H1 (cell line): ENCODE data around the gene FHOD1. TPM values are rescaled to one million over a fixed set of nuclear protein-coding genes. Genes with fewer than 3 reads are reported as not detected.

Experiments
- CTCF ChIA-PET: fragments of 300-600 bp; sonication (Branson Sonifier 250); formaldehyde crosslinking; loops from one replicate; lab custom pipeline; 2021; ENCODE audit not compliant: partially characterized antibody; lab: Charles Lee
- POLR2A ChIA-PET: fragments of 300-600 bp; sonication (Branson Sonifier 250); formaldehyde crosslinking; loops from one replicate; lab custom pipeline; 2021; ENCODE audit warnings: inconsistent platforms; ENCODE audit not compliant: partially characterized antibody; lab: Charles Lee
- DNase-seq, 2 experiments: peaks; one replicate each; pipeline versions ENCODE4 v3.0.0 to v3.0.0-alpha.2; 2010 to 2022; ENCODE audit warnings: low spot score in 2 of 2, low read depth in 1 of 2, mixed read lengths in 1 of 2
- FAIRE-seq: peaks from 2 replicates; lab custom pipeline; 2011; peaks lifted over from hg19 to GRCh38; lab: Jason Lieb, UNC
- H2AFZ ChIP-seq: 2 replicates; pipeline ENCODE4 v1.8.1; 2012; ENCODE audit warnings: low read length, inconsistent platforms
- H2AK5ac ChIP-seq: 2 replicates; pipeline ENCODE4 v1.6.1; 2013; ENCODE audit warnings: low read depth, low read length
- H2BK120ac ChIP-seq: replicated peaks from 2 replicates; pipeline ENCODE3; 2013; ENCODE audit warnings: low read depth, low read length, inconsistent platforms
- H2BK12ac ChIP-seq: 2 replicates; pipeline ENCODE4 v1.6.1; 2013; ENCODE audit warnings: low read depth, low read length
- H2BK15ac ChIP-seq: 2 replicates; pipeline ENCODE4 v1.6.1; 2013; ENCODE audit warnings: low read length
- H2BK20ac ChIP-seq: 2 replicates; pipeline ENCODE4 v1.6.1; 2013; ENCODE audit warnings: low read length
- H2BK5ac ChIP-seq: 2 replicates; pipeline ENCODE4 v1.6.1; 2013; ENCODE audit warnings: low read depth, low read length
- H3K14ac ChIP-seq: 2 replicates; pipeline ENCODE4 v1.6.1; 2013; ENCODE audit warnings: inconsistent platforms; ENCODE audit not compliant: insufficient read length
- H3K18ac ChIP-seq: 2 replicates; pipeline ENCODE4 v1.6.1; 2013; ENCODE audit warnings: low read length; ENCODE audit errors: extremely low read depth
- H3K23ac ChIP-seq: 2 replicates; pipeline ENCODE4 v1.6.1; 2013; ENCODE audit warnings: inconsistent platforms; ENCODE audit not compliant: insufficient read length
- H3K23me2 ChIP-seq: 2 replicates; pipeline ENCODE4 v1.6.1; 2013; ENCODE audit warnings: low read depth, low read length
- H3K27ac ChIP-seq: 2 replicates; pipeline ENCODE4 v1.6.1; 2011; ENCODE audit warnings: low read depth, low read length, inconsistent platforms
- H3K27me3 ChIP-seq, 4 experiments: replicated peaks in 1 of 4; 1 replicate in 1 of 4; 2 replicates in 3 of 4; pipeline versions ENCODE4 v1.6.1 to v1.8.1; 2011 to 2013; ENCODE audit warnings: low read length in 3 of 4, mild to moderate bottlenecking in 3 of 4, inconsistent platforms in 2 of 4, mixed read lengths in 2 of 4, moderate library complexity in 1 of 4; ENCODE audit not compliant: control insufficient read depth in 3 of 4, insufficient read depth in 3 of 4; ENCODE audit errors: extremely low read depth in 1 of 4
- H3K36me3 ChIP-seq, 4 experiments: 2 replicates each; pipeline versions ENCODE4 v1.6.1 to v1.8.1; 2011 to 2013; ENCODE audit warnings: mild to moderate bottlenecking in 4 of 4, low read length in 3 of 4, moderate library complexity in 2 of 4, control low read depth in 1 of 4, inconsistent platforms in 1 of 4; ENCODE audit not compliant: insufficient read depth in 4 of 4, control insufficient read depth in 2 of 4
- H3K4ac ChIP-seq: replicated peaks from 2 replicates; pipeline ENCODE3; 2013; ENCODE audit warnings: low read length, low read depth, mixed read lengths, inconsistent platforms; ENCODE audit not compliant: insufficient read length
- H3K4me1 ChIP-seq, 4 experiments: replicated peaks in 1 of 4; 1 replicate in 1 of 4; 2 replicates in 3 of 4; pipeline versions ENCODE4 v1.6.1 to v1.8.1; 2011 to 2013; ENCODE audit warnings: low read length in 3 of 4, inconsistent platforms in 2 of 4, mixed read lengths in 1 of 4; ENCODE audit not compliant: insufficient read depth in 4 of 4, control insufficient read depth in 3 of 4
- H3K4me2 ChIP-seq, 2 experiments: 2 replicates each; pipeline versions ENCODE4 v1.6.1 to v1.8.1; 2011 to 2013; ENCODE audit warnings: low read depth in 2 of 2, low read length in 2 of 2, control low read depth in 1 of 2, inconsistent platforms in 1 of 2, mild to moderate bottlenecking in 1 of 2; ENCODE audit not compliant: insufficient read depth in 1 of 2
- H3K4me3 ChIP-seq, 4 experiments: fragments of 200-600, 300-600 bp in 1 of 4; sonication (generic), shearing (Covaris generic), sonication (Bioruptor Twin) in 1 of 4; 2 replicates each; pipeline versions ENCODE4 v1.5.1 to v1.8.1; 2011 to 2016; ENCODE audit warnings: low read length in 4 of 4, low read depth in 3 of 4, control low read depth in 2 of 4, inconsistent platforms in 2 of 4, mild to moderate bottlenecking in 2 of 4, mixed read lengths in 1 of 4, moderate library complexity in 1 of 4; ENCODE audit not compliant: insufficient read depth in 2 of 4; ENCODE audit errors: extremely low read depth in 1 of 4
- H3K56ac ChIP-seq: replicated peaks from 2 replicates; pipeline ENCODE3; 2013; ENCODE audit warnings: low read depth, mild to moderate bottlenecking, mixed read lengths, low read length, inconsistent platforms; ENCODE audit not compliant: insufficient read length
- H3K79me1 ChIP-seq: 2 replicates; pipeline ENCODE4 v1.6.1; 2013; ENCODE audit warnings: low read depth, low read length, control low read depth
- H3K79me2 ChIP-seq, 2 experiments: 2 replicates each; pipeline versions ENCODE4 v1.6.1 to v1.8.1; 2012 to 2013; ENCODE audit warnings: low read length in 2 of 2, mild to moderate bottlenecking in 2 of 2, inconsistent platforms in 1 of 2; ENCODE audit not compliant: insufficient read depth in 2 of 2, control insufficient read depth in 1 of 2
- H3K9ac ChIP-seq, 4 experiments: replicated peaks in 1 of 4; 1 replicate in 1 of 4; 2 replicates in 3 of 4; pipeline versions ENCODE4 v1.6.1 to v1.8.1; 2011 to 2013; ENCODE audit warnings: low read depth in 3 of 4, low read length in 3 of 4, control low read depth in 2 of 4, mild to moderate bottlenecking in 2 of 4, moderate library complexity in 2 of 4, inconsistent platforms in 1 of 4; ENCODE audit errors: extremely low read depth in 1 of 4
- H3K9me3 ChIP-seq, 2 experiments: 2 replicates each; pipeline versions ENCODE4 v1.6.1 to v1.8.1; 2012 to 2013; ENCODE audit warnings: mild to moderate bottlenecking in 2 of 2, moderate library complexity in 2 of 2, control low read depth in 1 of 2, inconsistent platforms in 1 of 2, low read depth in 1 of 2, low read length in 1 of 2, mixed read lengths in 1 of 2; ENCODE audit not compliant: insufficient read depth in 2 of 2
- H4K20me1 ChIP-seq, 2 experiments: replicated peaks in 1 of 2; 2 replicates each; pipeline versions ENCODE3 to v1.8.1; 2011 to 2013; ENCODE audit warnings: inconsistent platforms in 2 of 2, low read length in 2 of 2, mild to moderate bottlenecking in 1 of 2; ENCODE audit not compliant: insufficient read depth in 2 of 2, control insufficient read depth in 1 of 2
- H4K5ac ChIP-seq: 2 replicates; pipeline ENCODE4 v1.6.1; 2013; ENCODE audit warnings: low read length, low read depth, mixed read lengths, inconsistent platforms; ENCODE audit not compliant: insufficient read length
- H4K8ac ChIP-seq: 2 replicates; pipeline ENCODE4 v1.8.0; 2013; ENCODE audit warnings: mild to moderate bottlenecking, moderate library complexity, low read length, inconsistent platforms; ENCODE audit not compliant: insufficient read depth; ENCODE audit errors: extremely low read depth
- H4K91ac ChIP-seq: replicated peaks from 2 replicates; pipeline ENCODE3; 2013; ENCODE audit warnings: low read length, mixed read lengths, inconsistent platforms; ENCODE audit not compliant: insufficient read length
- BCL11A ChIP-seq, 2 experiments: IDR thresholded peaks; one replicate each; pipeline ENCODE4 v1.6.1; 2011; ENCODE audit warnings: low read depth in 2 of 2, low read length in 2 of 2, mild to moderate bottlenecking in 2 of 2
- KDM4A ChIP-seq: IDR thresholded peaks from one replicate; pipeline ENCODE4 v1.7.1; 2012; ENCODE audit warnings: low read depth, mild to moderate bottlenecking, moderate library complexity, low read length, inconsistent platforms; ENCODE audit not compliant: severe bottlenecking
- WGBS, 2 experiments: shearing (Covaris generic) in 1 of 2; methylation state at CpG; one replicate each; pipeline versions ENCODE4 v1.1.6 to v1.1.7; 2013 to 2015; ENCODE audit warnings: low lambda C conversion rate in 2 of 2, mixed read lengths in 2 of 2, inconsistent platforms in 1 of 2, low coverage in 1 of 2, missing lambda C conversion rate in 1 of 2; ENCODE audit not compliant: insufficient replicate concordance in 2 of 2, insufficient coverage in 1 of 2, insufficient read length in 1 of 2; ENCODE audit errors: extremely low coverage in 1 of 2, missing lambda C conversion rate in 1 of 2; 5-methylcytosine and 5-hydroxymethylcytosine counted together
- polyA plus RNA-seq, 7 experiments: library from polyadenylated mRNA; depleted of rRNA in 3 of 7; stranded (reverse) in 5 of 7; unstranded in 2 of 7; fragments of >200 nt in 5 of 7; fragments of 200-250 nt in 2 of 7; gene quantifications; 1 replicate in 5 of 7; 2 replicates in 1 of 7; 4 replicates in 1 of 7; pipeline versions ENCODE4 v1.2.1 to v1.2.3, GENCODE V29; 2011 to 2013; ENCODE audit warnings: missing spikeins in 2 of 7, mixed read lengths in 2 of 7
- total RNA-seq: library from RNA; stranded (reverse); fragmentation: NEBNext Ultra II Directional; extraction: Animal tissue kit (Norgen Biotek cat#: 25700); gene quantifications from 2 replicates; pipeline ENCODE4 v1.2.1, GENCODE V29; 2021

Gene FHOD1
- total and polyA plus RNA-seq, 2 of the 8 experiments (the other 6 are each of a cell fraction or from before 2014, with no cell fraction given): 31.3 to 60.7 TPM

DNA sequence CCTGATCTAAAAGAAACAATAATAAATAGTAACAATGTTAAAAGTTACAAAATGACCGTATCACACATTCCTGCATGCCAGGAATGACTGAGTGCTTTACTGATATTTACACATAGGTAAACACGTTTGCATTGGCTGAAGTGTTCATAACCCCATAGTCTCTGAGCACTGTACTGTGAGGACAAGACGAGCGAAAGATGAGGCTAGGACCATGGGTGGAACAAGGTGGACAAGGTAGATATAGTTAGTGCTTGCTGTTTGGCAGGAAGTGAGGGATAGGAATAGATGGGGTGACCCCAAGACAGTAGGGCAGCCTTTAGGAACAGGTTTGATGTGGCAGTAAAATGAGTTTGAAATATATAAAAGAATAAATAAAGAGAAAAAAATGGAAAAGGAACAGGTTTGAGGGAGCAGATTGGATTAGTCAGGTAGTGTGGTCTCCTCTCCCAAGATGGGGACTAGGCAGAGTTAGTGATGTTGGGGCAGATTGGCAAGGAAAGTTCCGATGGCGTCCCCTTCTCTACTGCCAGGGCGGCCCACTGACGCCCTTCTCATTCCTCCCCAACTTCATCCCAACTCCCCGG, 55.8 kb downstream of the FHOD1 start:
- Histone ChIP-seq H2BK120ac (no peak overlapping the region), H3K4ac (no peak overlapping the region), H3K14ac (no peak overlapping the region), H2BK20ac (no peak overlapping the region), H3K9ac (no peak overlapping the region; a peak in 2 of 7 replicates), H2AFZ (no peak overlapping the region; the same call in 1 of the 2 replicates), H4K5ac (no peak overlapping the region), H3K27me3 (peaks cover 0 to 6% (median under 1%) of the 10 kb centered on the region in 4 experiments; a peak in 3 of 7 replicates), H4K8ac (no peak overlapping the region), H3K79me2 (peaks cover 8 to 17% of the 10 kb centered on the region in 2 experiments), H3K27ac (no peak overlapping the region), H4K91ac (peak overlapping the region; percentile 34), H3K4me3 (peak overlapping the region in 3 of 4 experiments; percentile 29 to 99 (median 98); a peak in 6 of 8 replicates), H3K23ac (no peak overlapping the region), H3K4me2 (peak overlapping the region; percentile 64 to 93), H3K23me2 (peaks cover 7% of the 10 kb centered on the region), H2BK12ac (0 out of 2 replicates have a peak overlapping the region, but pooled peaks have one; percentile 45), H3K36me3 (peaks cover 12 to 29% (median 22%) of the 10 kb centered on the region in 4 experiments), H3K4me1 (peaks cover 0 to 13% (median 2%) of the 10 kb centered on the region in 4 experiments; a peak in 4 of 7 replicates), H2BK15ac (no peak overlapping the region), H3K18ac (no peak overlapping the region), H2BK5ac (no peak overlapping the region; the same call in 1 of the 2 replicates), H4K20me1 (peaks cover 4 to 18% of the 10 kb centered on the region in 2 experiments), H3K56ac (no peak overlapping the region), H3K9me3 (no peaks in the 10 kb centered on the region), H2AK5ac (no peak overlapping the region), H3K79me1 (peaks cover 10% of the 10 kb centered on the region)
- 41% methylated on average over 9 of the region's 9 CpGs; no CpG with 5 or more reads in 1 of the 2 experiments for WGBS, 2 experiments
- FAIRE-seq (no peak), DNase-seq (no peak)
- TF ChIP-seq KDM4A: peak; percentile 16
- no peak for TF ChIP-seq BCL11A (IDR thresholded peaks at IDR 0.05; ENCODE audit: low read depth in 2 of 2, low read length in 2 of 2)
- ChIA-PET CTCF (interaction anchor here (9.3 kb wide), 1 partner anchor 18 kb away, joined by 151 read pairs; the partner anchor contains the start of gene NOL3), POLR2A (no interaction called here)
